OCI-LY3 (cell line): ENCODE results near the gene ITPR1.

ENCODE experiments used
- CTCF ChIP-seq: fragments of 200-600, 300-600 bp; sonication (generic); IDR thresholded peaks from 2 replicates; pipeline ENCODE4 v1.5.1; 2014; ENCODE audit warnings: antibody characterized with exemption, low read length, low read depth
- EZH2phosphoT487 ChIP-seq: fragments of 200-600 bp; shearing (Covaris generic); IDR thresholded peaks from 2 replicates; pipeline ENCODE4 v1.6.1; 2018; ENCODE audit warnings: antibody characterized with exemption, mixed run types, low read depth

- TF ChIP-seq CTCF (no peak), EZH2phosphoT487 (no peak)
Measured at GRCh38 chr3:4634894-4635293, 141.7 kb downstream of the ITPR1 start.
